ENCODE results near the gene TMEM145.

The TMEM145 gene

DNA sequence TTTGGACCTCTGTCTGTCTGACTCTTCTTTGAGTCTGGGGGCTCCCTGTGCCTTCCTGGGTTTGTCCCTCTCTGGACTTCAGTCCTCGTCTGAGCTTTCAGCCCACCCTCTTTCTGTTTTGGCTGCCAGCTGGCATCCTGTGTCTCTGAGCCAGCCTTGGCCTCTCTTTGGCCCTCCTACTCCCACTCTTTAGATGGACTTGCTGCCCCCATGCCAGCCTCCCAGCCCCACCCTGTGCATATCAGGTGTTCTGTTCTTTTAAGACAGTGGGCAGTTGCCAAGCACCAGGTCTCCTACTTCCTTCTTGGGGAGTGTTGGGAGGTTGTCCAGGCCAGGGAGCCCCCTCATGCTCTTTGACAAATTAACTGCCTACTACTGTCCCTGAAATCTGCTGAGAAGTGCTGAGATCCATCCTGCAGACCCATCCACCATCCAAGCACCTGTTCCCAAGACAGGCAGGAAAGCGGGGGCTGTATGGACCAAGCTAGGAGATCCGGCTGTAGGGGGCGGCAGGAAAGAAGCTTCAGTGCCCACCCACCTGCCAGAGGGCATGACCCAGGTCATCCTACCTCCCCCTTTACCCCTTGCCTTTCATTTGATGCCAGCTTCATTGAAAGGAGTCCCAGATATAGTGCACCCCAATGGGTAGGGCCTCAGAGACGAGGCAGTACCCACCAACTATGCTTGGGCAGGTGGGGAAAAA, 34.5 kb upstream of the TMEM145 start:
- DNase-seq = no peak

DNA sequence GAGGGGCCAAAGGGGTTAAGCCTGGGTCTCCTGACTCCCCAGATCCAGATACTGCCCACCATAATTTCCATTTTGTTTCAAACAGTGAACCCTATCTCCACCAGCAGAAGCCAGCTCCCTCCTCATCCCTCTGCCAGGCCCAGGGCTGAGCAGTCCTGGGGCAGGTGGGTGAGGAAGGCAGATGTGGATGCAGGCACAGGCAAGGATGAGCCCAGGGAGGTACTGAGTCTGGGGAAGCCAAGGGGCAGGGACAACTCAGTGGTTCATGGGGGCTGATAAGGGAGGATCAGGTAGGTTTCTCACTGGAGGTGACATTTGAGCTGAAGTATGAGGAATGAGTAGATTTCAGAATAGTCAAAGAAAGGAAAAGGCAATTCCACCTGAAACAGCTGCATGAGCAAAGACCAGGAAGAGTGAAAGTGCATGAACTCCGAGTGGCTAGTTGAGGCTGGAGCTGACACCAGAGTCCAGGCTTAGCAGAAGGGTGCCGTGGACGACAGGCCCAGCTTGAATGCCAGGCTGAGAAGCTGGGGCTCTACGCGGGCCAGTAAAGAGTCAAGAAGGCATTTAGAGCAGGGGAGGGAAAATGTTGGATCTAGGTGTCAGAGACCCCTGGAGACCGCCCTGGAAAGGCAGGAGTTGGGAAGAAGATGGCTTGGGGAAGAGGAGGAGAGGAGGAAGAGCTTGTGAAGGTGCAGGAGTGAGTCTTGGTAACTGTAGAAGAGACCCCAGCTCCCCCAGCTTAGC, 33.8 kb upstream of the TMEM145 start:
- no peak for DNase-seq

- peak; percentile 90 for DNase-seq
Observed at GRCh38 chr19:42279902-42280814, 33.0 kb upstream of the TMEM145 start.

- DNase-seq = no peak
Observed at GRCh38 chr19:42280815-42281145, 32.3 kb upstream of the TMEM145 start.

GRCh38 chr19:42281146-42281826, 31.8 kb upstream of the TMEM145 start:
- peak; percentile 35 for DNase-seq

DNA sequence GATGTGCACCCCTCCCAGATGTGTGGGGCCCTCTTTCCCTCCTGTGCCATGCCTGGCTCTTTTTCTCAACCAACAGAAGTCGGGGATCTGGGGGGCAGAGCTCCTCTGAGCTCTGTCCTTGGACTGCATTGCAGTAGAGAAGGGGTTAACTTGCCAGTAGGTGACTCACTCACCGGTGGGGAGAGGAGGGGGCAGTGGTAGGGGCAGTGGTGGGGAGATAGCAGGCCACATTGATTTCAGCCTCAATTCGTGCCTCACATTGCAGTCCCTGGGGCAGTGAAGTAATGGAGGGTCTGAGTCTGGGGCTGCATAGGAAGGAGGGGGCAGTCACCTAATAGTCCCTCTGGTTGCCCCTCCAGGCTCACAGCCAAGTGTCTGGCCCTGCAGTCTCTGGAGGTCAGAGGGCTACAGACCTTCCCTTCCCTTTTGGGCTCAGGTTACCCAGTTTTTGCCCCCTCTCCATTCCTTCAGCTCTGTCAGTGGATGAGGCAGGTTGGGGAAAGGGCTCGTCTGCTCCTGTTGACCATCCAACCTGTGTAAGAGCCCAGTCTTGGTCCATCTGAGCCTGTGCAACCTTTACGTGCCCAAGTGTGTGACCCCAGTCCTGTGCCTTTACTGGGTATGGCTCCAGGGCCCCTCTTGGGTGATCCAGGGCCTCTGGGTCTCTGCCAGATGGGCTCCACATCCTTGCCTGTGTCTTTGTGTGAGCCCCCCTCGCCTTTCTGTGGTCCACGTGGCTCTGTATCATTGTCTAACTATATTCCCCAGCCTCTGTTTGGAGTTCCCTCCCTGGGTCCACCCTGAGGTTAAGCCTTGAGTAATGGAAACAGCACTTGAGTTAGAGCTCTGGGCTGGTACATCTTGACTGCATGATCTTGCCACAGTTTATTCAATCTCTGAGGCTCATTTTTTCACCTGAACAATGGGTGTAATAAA, 31.0 kb upstream of the TMEM145 start:
- DNase-seq = no peak

- no peak for DNase-seq
Observed at GRCh38 chr19:42282819-42283187, 30.3 kb upstream of the TMEM145 start.

DNA sequence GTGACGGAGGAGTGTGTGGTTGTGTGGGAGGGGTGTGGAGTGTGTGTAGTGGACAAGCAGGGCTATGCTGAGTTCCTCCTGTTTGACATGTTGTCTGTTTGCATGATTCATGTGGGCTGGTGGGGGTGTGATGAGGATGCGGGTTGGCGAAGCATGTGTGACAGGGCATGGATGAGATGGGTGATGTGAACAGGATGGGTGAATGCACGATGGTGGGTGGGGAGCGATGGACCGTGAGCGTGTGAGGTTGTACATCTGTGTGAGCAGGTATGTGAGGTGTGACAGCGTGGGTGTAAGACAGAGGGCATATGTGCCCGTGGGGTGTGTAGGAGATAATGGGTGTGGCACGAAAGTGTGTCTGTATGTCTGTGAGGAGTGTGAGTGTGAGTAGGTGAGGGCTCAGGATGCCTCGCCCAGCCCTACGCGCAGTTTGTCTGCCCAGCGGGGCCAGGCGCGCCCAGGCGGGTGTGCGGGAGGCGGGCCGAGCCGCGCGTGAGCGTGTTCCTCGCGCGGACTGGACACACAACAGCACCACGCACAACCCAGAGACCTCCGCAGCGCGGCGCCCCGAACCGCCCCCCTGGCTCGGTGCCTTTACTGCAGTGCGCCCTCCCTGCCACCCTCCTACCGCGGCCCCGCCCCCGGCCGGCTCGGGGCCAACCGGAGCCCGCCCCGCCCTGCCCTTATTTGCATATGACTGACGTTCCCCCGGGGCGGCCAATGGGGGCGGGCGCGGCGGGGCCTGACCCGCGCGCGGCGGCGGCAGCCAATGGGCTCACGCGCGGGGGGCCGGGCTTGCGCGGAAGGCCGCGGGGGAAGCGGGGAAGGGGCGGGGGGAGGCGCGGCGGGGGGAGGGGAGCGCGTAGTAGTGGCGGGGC, 29.7 kb upstream of the TMEM145 start:
- peak; percentile 77 for DNase-seq

DNA sequence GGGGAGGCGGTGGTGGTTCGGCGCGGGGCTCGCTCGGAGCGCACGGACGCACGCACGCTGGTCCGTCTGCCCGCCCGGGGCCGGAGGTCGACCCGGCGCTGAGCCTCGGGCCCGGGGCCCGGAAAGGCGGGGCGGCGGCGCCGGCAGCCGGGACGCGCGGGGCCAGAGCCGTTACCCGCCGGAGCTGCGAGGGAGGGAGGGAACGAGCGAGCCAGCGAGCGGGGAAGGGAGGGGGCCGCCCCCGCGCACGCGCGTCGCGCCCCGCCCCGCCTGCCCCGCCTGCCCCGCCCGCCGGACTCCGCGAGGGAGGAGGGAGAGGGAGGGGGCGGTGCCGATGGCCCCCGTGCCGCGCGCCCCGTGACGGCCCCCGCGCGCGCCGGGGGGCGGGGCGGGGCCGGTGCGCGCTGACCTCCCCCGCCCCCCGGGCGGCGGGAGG, 29.0 kb upstream of the TMEM145 start:
- peak; percentile 18 for DNase-seq

DNA sequence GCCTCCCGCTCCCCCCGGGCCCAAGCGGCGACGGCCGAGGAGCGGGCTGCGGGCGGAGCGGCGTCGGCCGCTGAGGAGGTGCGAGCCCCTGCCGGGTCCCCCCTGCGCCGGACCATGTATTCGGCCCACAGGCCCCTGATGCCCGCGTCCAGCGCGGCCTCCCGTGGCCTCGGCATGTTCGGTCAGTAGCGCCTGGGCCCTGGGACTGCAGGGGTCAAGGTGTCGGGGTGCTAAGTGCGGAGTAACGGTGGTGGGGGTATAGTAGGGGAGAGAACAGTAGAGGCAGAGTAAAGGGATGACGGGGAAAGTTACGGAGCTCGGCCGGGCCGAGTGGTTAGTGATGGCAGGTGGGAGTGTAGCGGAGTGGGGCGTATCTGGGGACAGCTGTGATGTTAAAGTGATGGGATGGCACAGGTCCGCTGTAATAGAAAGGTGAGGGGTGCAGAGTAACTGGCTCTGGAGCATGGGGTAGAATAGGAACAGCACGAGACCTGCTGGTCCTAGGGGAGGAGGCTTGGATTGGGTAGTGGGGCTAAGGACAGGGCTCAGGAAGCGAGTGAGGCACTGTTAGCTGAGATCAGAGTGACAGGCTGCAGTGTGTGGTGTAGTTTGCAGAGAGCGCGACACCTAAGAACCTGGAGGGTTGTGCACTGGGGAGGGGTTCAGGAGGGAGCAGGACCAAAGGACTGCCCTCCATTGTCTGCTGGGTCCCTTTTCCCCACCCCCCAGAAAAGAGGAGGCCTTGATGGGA, 28.3 kb upstream of the TMEM145 start:
- DNase-seq = no peak

DNA sequence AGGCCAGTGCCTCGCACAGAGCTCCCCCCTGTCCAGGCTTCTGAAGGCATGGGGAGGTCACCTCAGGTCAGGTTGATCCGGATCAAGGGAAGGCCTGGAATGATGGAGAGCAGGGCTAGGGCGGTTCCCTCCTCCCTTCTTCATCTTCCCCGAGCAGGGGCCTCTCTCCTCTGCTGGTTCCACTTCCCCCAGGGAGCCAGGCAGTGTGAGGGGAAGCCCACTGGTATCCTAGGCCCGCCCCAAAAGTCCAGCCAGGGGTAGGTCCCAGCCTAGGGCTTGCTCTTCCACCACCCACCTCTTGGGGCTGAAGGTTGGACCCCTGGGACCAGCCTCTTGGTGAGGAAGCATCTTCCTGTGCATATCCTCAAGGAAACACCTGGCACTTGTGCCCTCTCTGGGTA, 27.6 kb upstream of the TMEM145 start:
- no peak for DNase-seq

- DNase-seq = no peak
Observed at GRCh38 chr19:42285988-42286348, 27.1 kb upstream of the TMEM145 start.

GRCh38 chr19:42286349-42287016, 26.6 kb upstream of the TMEM145 start:
- peak; percentile 21 for DNase-seq

- DNase-seq = no peak
Observed at GRCh38 chr19:42287017-42287826, 25.9 kb upstream of the TMEM145 start.

- DNase-seq = no peak
Observed at GRCh38 chr19:42287827-42288107, 25.3 kb upstream of the TMEM145 start.

DNA sequence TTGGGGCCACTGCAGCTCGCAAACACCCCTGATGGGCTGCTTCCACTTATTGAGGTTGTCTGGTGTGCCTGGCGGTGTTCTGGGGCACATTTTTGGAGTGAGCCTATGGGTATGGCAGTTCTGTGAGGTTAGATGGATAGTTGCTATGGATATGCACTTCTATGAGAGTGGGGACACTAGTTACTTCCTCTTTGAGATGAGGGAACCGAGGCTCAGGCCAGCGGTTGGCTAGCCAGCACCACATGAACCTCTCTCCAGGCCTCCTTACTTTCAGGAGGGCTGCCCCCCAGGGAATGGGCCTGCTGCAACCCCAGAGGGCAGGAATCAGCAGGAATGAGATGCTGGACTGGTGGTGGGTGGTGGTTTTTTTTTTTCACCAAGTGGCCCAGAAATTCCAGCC, 24.7 kb upstream of the TMEM145 start:
- no peak for DNase-seq

DNA sequence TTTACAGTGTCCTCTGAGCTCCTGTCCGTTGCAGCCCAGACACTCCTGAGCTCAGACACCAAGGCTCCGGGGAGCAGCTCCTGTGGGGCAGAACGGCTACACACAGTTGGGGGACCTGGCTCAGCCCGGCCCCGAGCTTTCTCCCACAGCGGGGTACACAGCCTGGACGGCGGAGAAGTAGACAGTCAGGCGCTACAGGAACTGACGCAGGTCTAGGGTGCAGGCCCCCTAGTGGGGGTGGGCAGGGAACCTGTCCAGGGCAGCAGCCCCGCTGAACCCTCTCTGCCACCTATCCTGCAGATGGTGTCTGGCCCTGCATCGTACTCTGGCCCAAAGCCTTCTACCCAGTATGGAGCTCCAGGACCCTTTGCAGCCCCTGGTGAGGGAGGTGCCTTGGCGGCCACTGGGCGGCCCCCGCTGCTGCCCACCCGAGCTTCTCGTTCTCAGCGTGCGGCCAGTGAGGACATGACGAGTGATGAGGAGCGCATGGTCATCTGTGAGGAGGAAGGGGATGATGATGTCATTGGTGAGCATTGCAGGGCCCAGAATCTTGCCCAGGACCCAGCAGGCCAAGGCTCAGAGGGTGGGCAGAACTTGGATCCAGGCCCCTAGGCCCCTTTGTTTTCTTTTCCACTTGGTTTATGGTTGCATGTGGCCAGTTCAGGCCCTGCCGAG, 24.1 kb upstream of the TMEM145 start:
- DNase-seq = no peak

- DNase-seq = no peak
Observed at GRCh38 chr19:42289556-42290041, 23.5 kb upstream of the TMEM145 start.
